HepG2 (cell line): ENCODE measurements around the gene LUM.

Experiments used
- BRCA1 ChIP-seq: sonication (generic); formaldehyde crosslinking; IDR thresholded peaks from 2 replicates; pipeline ENCODE4 v1.4.0; 2020; ENCODE audit warnings: missing genetic modification reagents
- CTCF ChIP-seq: sonication (generic); formaldehyde crosslinking; IDR thresholded peaks from 2 replicates; pipeline ENCODE4 v1.5.0; 2020; ENCODE audit warnings: mild to moderate bottlenecking, missing genetic modification reagents, moderate library complexity
- FOXA3 ChIP-seq: IDR thresholded peaks from 2 replicates; pipeline ENCODE4 v1.6.1; 2016; ENCODE audit warnings: missing genetic modification reagents, missing compliant biosample characterization
- GRHL1 ChIP-seq: sonication (generic); formaldehyde crosslinking; conservative IDR thresholded peaks from 2 replicates; pipeline ENCODE4 v1.8.0; 2022; ENCODE audit warnings: missing genetic modification reagents
- SMARCE1 ChIP-seq: fragments of 450-650 bp; IDR thresholded peaks from 2 replicates; pipeline ENCODE4 v1.6.1; 2017; ENCODE audit warnings: borderline replicate concordance
- ZNF205 ChIP-seq: IDR thresholded peaks from 2 replicates; pipeline ENCODE4 v1.6.1; 2018; ENCODE audit warnings: missing biosample characterization, missing genetic modification reagents
- ZNF703 ChIP-seq: sonication (generic); formaldehyde crosslinking; IDR thresholded peaks from 2 replicates; pipeline ENCODE4 v1.5.1; 2020; ENCODE audit warnings: missing genetic modification reagents, mild to moderate bottlenecking, moderate library complexity, borderline replicate concordance
- TF ChIP-seq, protein P1 (sequence below): sonication (generic); formaldehyde crosslinking; IDR thresholded peaks from 2 replicates; pipeline ENCODE4 v1.5.0; 2020; ENCODE audit warnings: missing genetic modification reagents, mild to moderate bottlenecking, borderline replicate concordance

DNA sequence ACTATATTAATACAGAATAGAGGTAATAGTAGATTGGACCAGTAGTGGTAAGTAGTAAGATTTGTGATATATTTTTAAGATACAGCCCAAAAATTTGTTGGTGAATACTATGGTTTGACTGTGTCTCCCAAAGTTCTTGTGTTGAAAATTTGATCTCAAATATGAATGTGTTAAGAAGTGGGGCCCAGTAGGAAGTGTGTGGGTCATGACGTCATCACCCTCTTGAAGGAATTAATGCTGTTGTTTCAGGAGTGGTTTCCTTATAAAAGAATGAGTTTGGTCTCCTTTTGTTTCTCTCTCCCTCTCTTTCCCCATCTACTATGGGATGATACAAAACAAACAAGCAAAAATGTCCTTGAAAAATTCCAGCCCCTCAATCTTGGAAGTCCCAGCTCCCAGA is 16.3 kb downstream of the LUM start:
- TF ChIP-seq FOXA3 (no peak), CTCF (CRISPR knock-in tag) (no peak), SMARCE1 (no peak), ZNF703 (CRISPR knock-in tag) (no peak), GRHL1 (CRISPR knock-in tag) (no peak), BRCA1 (CRISPR knock-in tag) (no peak), ZNF205 (CRISPR knock-in tag) (no peak)
- TF ChIP-seq, protein P1, sequence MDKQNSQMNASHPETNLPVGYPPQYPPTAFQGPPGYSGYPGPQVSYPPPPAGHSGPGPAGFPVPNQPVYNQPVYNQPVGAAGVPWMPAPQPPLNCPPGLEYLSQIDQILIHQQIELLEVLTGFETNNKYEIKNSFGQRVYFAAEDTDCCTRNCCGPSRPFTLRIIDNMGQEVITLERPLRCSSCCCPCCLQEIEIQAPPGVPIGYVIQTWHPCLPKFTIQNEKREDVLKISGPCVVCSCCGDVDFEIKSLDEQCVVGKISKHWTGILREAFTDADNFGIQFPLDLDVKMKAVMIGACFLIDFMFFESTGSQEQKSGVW (CRISPR knock-in tag), result no peak
